ENCODE results near the gene WDR64. TPM values are rescaled to one million over a fixed set of nuclear protein-coding genes. Genes with fewer than 3 reads are reported as not detected.

The WDR64 gene
- total and polyA plus RNA-seq, 4 donors: 0.02 to 0.70 (median 0.17) TPM

- 77% methylated on average over 6 of the region's 6 CpGs for WGBS
- DNase-seq (ENCODE audit: low spot score): no peak
These were observed 188.1 kb downstream of the WDR64 start for GRCh38 chr1:241840164-241840563.

DNA sequence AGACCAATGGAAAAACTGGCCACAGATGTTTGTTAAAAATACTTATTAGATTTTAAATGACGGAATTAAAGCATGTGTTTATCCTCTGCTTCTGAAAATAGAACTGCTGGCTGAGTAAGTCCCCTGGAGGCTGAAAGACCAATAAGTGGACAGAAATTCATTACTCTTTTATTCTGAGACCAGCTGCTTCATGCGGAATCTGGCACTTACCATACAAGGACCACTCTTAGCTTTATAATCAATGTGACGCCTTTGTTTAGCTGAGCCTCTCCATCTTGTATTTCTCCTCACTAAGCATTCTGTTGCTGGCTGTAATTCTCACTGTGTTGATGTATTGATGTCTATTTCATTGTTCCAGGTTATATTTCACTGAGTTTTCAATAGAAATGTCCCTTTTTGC, 189.6 kb downstream of the WDR64 start:
- 87% methylated on average over 3 of the region's 3 CpGs for WGBS

More at GRCh38 chr1:241840164-241840563, 188.1 kb downstream of the WDR64 start:
- TF ChIP-seq RXRA (IDR thresholded peaks at IDR 0.05): no peak
- TF ChIP-seq HNF4A (conservative IDR thresholded peaks at IDR 0.05): peak; percentile 38 to 44
- H3K4me1 ChIP-seq (ENCODE audit: control insufficient read depth in 4 of 4, insufficient read depth in 4 of 4, low read length in 3 of 4): no peaks in the 10 kb centered on the region
- no peaks in the 10 kb centered on the region for H3K9me3 ChIP-seq (ENCODE audit: control insufficient read depth in 4 of 4, low read length in 3 of 4)
- H3K4me3 ChIP-seq (ENCODE audit: low read depth in 1 of 3, low read length in 3 of 3): no peak overlapping the region
- H3K27me3 ChIP-seq (ENCODE audit: control insufficient read depth in 4 of 4, insufficient read depth in 4 of 4, low read length in 3 of 4): no peaks in the 10 kb centered on the region
- H3K27ac ChIP-seq (ENCODE audit: low read depth in 1 of 2, low read length in 2 of 2): no peak overlapping the region
- H3K9ac ChIP-seq (ENCODE audit: low read depth in 1 of 2, low read length in 2 of 2): no peak overlapping the region
- H3K36me3 ChIP-seq (ENCODE audit: control insufficient read depth in 4 of 4, insufficient read depth in 3 of 4, low read depth in 1 of 4, low read length in 3 of 4): no peaks in the 10 kb centered on the region

GRCh38 chr1:241842565-241842964, 190.5 kb downstream of the WDR64 start:
- H3K36me3 ChIP-seq (ENCODE audit: control insufficient read depth in 4 of 4, insufficient read depth in 3 of 4, low read depth in 1 of 4, low read length in 3 of 4): no peaks in the 10 kb centered on the region
- H3K27ac ChIP-seq (ENCODE audit: low read depth in 1 of 2, low read length in 2 of 2): no peak overlapping the region
- no peaks in the 10 kb centered on the region for H3K27me3 ChIP-seq (ENCODE audit: control insufficient read depth in 4 of 4, insufficient read depth in 4 of 4, low read length in 3 of 4)
- peaks cover 0 to 4% (median 3%) of the 10 kb centered on the region in 4 donors for H3K4me1 ChIP-seq (ENCODE audit: control insufficient read depth in 4 of 4, insufficient read depth in 4 of 4, low read length in 3 of 4)
- DNase-seq (ENCODE audit: low spot score): no peak
- H3K4me3 ChIP-seq (ENCODE audit: low read depth in 1 of 3, low read length in 3 of 3): no peak overlapping the region
- 95% methylated on average over 2 of the region's 2 CpGs for WGBS
- no peak overlapping the region for H3K9ac ChIP-seq (ENCODE audit: low read depth in 1 of 2, low read length in 2 of 2)
- H3K9me3 ChIP-seq (ENCODE audit: control insufficient read depth in 4 of 4, low read length in 3 of 4): no peaks in the 10 kb centered on the region
- TF ChIP-seq RXRA (IDR thresholded peaks at IDR 0.05) (no peak), HNF4A (conservative IDR thresholded peaks at IDR 0.05) (no peak), FOXA2 (IDR thresholded peaks at IDR 0.05) (no peak), TAF1 (conservative IDR thresholded peaks at IDR 0.05) (no peak)

More for the DNA sequence above, 189.6 kb downstream of the WDR64 start:
- H3K4me3 ChIP-seq (ENCODE audit: low read depth in 1 of 3, low read length in 3 of 3): no peak overlapping the region
- DNase-seq (ENCODE audit: low spot score): no peak
- H3K36me3 ChIP-seq (ENCODE audit: control insufficient read depth in 4 of 4, insufficient read depth in 3 of 4, low read depth in 1 of 4, low read length in 3 of 4): no peaks in the 10 kb centered on the region
- H3K9ac ChIP-seq (ENCODE audit: low read depth in 1 of 2, low read length in 2 of 2): no peak overlapping the region
- H3K9me3 ChIP-seq (ENCODE audit: control insufficient read depth in 4 of 4, low read length in 3 of 4): no peaks in the 10 kb centered on the region
- no peak for TF ChIP-seq HNF4G (IDR thresholded peaks at IDR 0.05)
- no peak for TF ChIP-seq ATF3 (IDR thresholded peaks at IDR 0.05)
- no peak for TF ChIP-seq SP1 (IDR thresholded peaks at IDR 0.05)
- TF ChIP-seq HNF4A (conservative IDR thresholded peaks at IDR 0.05): no peak
- TF ChIP-seq JUND (IDR thresholded peaks at IDR 0.05): no peak
- no peak for TF ChIP-seq GABPA (IDR thresholded peaks at IDR 0.05 in 1 of 2, conservative IDR thresholded peaks at IDR 0.05 in 1 of 2)
- TF ChIP-seq, protein P1, sequence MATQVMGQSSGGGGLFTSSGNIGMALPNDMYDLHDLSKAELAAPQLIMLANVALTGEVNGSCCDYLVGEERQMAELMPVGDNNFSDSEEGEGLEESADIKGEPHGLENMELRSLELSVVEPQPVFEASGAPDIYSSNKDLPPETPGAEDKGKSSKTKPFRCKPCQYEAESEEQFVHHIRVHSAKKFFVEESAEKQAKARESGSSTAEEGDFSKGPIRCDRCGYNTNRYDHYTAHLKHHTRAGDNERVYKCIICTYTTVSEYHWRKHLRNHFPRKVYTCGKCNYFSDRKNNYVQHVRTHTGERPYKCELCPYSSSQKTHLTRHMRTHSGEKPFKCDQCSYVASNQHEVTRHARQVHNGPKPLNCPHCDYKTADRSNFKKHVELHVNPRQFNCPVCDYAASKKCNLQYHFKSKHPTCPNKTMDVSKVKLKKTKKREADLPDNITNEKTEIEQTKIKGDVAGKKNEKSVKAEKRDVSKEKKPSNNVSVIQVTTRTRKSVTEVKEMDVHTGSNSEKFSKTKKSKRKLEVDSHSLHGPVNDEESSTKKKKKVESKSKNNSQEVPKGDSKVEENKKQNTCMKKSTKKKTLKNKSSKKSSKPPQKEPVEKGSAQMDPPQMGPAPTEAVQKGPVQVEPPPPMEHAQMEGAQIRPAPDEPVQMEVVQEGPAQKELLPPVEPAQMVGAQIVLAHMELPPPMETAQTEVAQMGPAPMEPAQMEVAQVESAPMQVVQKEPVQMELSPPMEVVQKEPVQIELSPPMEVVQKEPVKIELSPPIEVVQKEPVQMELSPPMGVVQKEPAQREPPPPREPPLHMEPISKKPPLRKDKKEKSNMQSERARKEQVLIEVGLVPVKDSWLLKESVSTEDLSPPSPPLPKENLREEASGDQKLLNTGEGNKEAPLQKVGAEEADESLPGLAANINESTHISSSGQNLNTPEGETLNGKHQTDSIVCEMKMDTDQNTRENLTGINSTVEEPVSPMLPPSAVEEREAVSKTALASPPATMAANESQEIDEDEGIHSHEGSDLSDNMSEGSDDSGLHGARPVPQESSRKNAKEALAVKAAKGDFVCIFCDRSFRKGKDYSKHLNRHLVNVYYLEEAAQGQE (IDR thresholded peaks at IDR 0.05): no peak
- TF ChIP-seq MAX (IDR thresholded peaks at IDR 0.05): no peak
- no peak for TF ChIP-seq RXRA (IDR thresholded peaks at IDR 0.05)
- TF ChIP-seq RAD21 (IDR thresholded peaks at IDR 0.05): no peak
- no peak for TF ChIP-seq FOXA2 (IDR thresholded peaks at IDR 0.05)
- no peaks in the 10 kb centered on the region for H3K4me1 ChIP-seq (ENCODE audit: control insufficient read depth in 4 of 4, insufficient read depth in 4 of 4, low read length in 3 of 4)
- no peak overlapping the region for H3K27ac ChIP-seq (ENCODE audit: low read depth in 1 of 2, low read length in 2 of 2)
- H3K27me3 ChIP-seq (ENCODE audit: control insufficient read depth in 4 of 4, insufficient read depth in 4 of 4, low read length in 3 of 4): no peaks in the 10 kb centered on the region

All from liver (tissue), 9 donors.